Measurements from ENCODE around the gene NAB2. TPM values are rescaled to one million over a fixed set of nuclear protein-coding genes. Genes with fewer than 3 reads are reported as not detected.

NAB2 gene
- polyA plus RNA-seq, 3 donors = 1.00 to 8.3 (median 2.7) TPM

DNA sequence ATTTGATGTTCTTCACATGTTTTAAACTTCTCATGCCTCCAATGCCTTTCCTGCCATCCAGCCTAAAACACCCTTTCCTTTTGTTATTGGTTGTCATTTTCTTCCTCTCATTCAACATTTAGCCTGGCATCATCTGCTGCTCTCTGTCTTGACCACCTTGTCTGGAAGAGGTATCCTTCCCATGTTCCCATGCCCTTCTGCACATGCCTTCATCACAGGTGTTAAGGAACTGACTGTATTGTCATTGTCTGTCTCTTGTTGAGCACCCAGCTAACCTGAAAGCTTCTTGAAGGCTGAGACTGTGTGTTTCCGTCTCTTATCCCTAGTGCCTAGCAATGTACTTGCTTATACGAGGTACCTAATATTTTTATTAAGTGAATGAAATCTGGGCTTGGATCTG lies 34.9 kb downstream of the NAB2 start:
- H3K4me3 Mint-ChIP-seq = no peak overlapping the region
- H3K36me3 Mint-ChIP-seq = peaks cover 0 to 1% of the 10 kb centered on the region in 2 donors
- Histone ChIP-seq H3K9me3 (replicated peaks in 1 of 2; ENCODE audit: control insufficient read depth in 1 of 2, insufficient read depth in 1 of 2, low read length in 2 of 2) (peaks cover 0 to 3% of the 10 kb centered on the region in 2 donors), H3K79me2 (ENCODE audit: insufficient read depth, low read length) (peaks cover 3% of the 10 kb centered on the region), H3K4me1 (ENCODE audit: control insufficient read depth in 1 of 2, insufficient read depth in 2 of 2, low read length in 2 of 2) (peaks cover 18 to 27% of the 10 kb centered on the region in 2 donors), H3K27ac (ENCODE audit: low read depth in 1 of 2, low read length in 2 of 2) (no peak overlapping the region), H3K27me3 (ENCODE audit: control insufficient read depth in 2 of 2, insufficient read depth in 2 of 2, low read length in 2 of 2) (peaks cover 0 to 16% of the 10 kb centered on the region in 2 donors), H3K4me3 (replicated peaks in 1 of 3; ENCODE audit: low read depth in 2 of 3, low read length in 3 of 3) (no peak overlapping the region), H3K36me3 (replicated peaks in 1 of 2; ENCODE audit: control insufficient read depth in 1 of 2, insufficient read depth in 2 of 2, low read length in 2 of 2) (no peaks in the 10 kb centered on the region), H4K20me1 (ENCODE audit: insufficient read depth, low read length) (no peaks in the 10 kb centered on the region), H3K4me2 (replicated peaks; ENCODE audit: extremely low read depth, low read length, poor library complexity, severe bottlenecking) (no peak overlapping the region), H3K9ac (ENCODE audit: insufficient read depth, low read length, poor library complexity, severe bottlenecking) (no peak overlapping the region), H2AFZ (ENCODE audit: insufficient read depth, low read depth, low read length, poor library complexity, severe bottlenecking) (no peak overlapping the region)
- intact Hi-C loops (cut with micrococcal nuclease) = loop anchor here (1.0 to 5.0 kb wide), 2 partner anchors 48 to 52 kb away; no protein-coding TSS in a partner anchor
- H3K27me3 Mint-ChIP-seq (ENCODE audit: low read depth in 3 of 3) = peaks cover 5 to 28% (median 24%) of the 10 kb centered on the region in 3 donors
- TF ChIP-seq, protein P1, sequence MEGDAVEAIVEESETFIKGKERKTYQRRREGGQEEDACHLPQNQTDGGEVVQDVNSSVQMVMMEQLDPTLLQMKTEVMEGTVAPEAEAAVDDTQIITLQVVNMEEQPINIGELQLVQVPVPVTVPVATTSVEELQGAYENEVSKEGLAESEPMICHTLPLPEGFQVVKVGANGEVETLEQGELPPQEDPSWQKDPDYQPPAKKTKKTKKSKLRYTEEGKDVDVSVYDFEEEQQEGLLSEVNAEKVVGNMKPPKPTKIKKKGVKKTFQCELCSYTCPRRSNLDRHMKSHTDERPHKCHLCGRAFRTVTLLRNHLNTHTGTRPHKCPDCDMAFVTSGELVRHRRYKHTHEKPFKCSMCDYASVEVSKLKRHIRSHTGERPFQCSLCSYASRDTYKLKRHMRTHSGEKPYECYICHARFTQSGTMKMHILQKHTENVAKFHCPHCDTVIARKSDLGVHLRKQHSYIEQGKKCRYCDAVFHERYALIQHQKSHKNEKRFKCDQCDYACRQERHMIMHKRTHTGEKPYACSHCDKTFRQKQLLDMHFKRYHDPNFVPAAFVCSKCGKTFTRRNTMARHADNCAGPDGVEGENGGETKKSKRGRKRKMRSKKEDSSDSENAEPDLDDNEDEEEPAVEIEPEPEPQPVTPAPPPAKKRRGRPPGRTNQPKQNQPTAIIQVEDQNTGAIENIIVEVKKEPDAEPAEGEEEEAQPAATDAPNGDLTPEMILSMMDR (IDR thresholded peaks at IDR 0.05) = no peak
- H3K27ac Mint-ChIP-seq = no peak overlapping the region
- no peak for DNase-seq
- peaks cover 21% of the 10 kb centered on the region for H3K4me1 Mint-ChIP-seq
- no CpG with 5 or more reads among the region's 2 CpGs for WGBS (ENCODE audit: insufficient coverage)
- H3K9me3 Mint-ChIP-seq = peaks cover 0 to 8% (median 3%) of the 10 kb centered on the region in 7 donors

DNA sequence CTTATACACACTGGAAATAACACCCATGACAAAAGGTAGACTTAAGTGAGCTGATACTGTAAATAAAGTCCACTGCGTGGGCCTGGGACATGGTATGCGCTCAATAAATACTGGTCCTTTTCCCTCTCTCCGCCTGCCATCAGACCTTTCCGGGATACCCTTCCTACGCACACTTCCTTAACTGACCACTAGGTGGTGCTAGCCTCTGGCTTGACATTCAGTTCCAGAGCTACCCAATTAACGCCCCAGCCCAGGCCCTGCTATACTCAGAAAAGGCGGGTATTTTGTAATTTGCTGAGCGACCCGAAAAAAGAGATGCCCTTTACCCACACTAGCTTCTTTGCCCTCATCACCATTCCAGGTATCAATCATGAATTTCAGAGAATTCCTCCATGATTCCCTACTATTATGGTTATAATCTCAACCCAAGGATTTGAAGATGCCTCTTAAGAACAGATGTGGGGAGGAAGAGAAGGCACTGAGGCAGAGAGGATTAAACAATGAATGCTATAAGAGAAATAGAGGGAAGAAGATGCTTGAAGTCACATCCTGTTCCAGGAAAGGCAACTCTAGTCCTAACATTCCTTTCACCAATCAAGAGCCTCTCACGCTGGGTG lies 35.5 kb downstream of the NAB2 start:
- Histone ChIP-seq H3K27me3 (ENCODE audit: control insufficient read depth in 2 of 2, insufficient read depth in 2 of 2, low read length in 2 of 2) (peaks cover 0 to 16% of the 10 kb centered on the region in 2 donors), H3K9me3 (replicated peaks in 1 of 2; ENCODE audit: control insufficient read depth in 1 of 2, insufficient read depth in 1 of 2, low read length in 2 of 2) (peaks cover 0 to 3% of the 10 kb centered on the region in 2 donors), H2AFZ (ENCODE audit: insufficient read depth, low read depth, low read length, poor library complexity, severe bottlenecking) (no peak overlapping the region), H3K79me2 (ENCODE audit: insufficient read depth, low read length) (peaks cover 9% of the 10 kb centered on the region), H3K27ac (ENCODE audit: low read depth in 1 of 2, low read length in 2 of 2) (no peak overlapping the region), H3K9ac (ENCODE audit: insufficient read depth, low read length, poor library complexity, severe bottlenecking) (no peak overlapping the region), H3K36me3 (replicated peaks in 1 of 2; ENCODE audit: control insufficient read depth in 1 of 2, insufficient read depth in 2 of 2, low read length in 2 of 2) (no peaks in the 10 kb centered on the region), H3K4me2 (replicated peaks; ENCODE audit: extremely low read depth, low read length, poor library complexity, severe bottlenecking) (no peak overlapping the region), H4K20me1 (ENCODE audit: insufficient read depth, low read length) (no peaks in the 10 kb centered on the region), H3K4me1 (ENCODE audit: control insufficient read depth in 1 of 2, insufficient read depth in 2 of 2, low read length in 2 of 2) (peaks cover 13 to 21% of the 10 kb centered on the region in 2 donors), H3K4me3 (replicated peaks in 1 of 3; ENCODE audit: low read depth in 2 of 3, low read length in 3 of 3) (no peak overlapping the region)
- intact Hi-C loops (cut with micrococcal nuclease) = loop anchor here (1.0 to 5.0 kb wide), 2 partner anchors 48 to 52 kb away; no protein-coding TSS in a partner anchor
- peak; percentile 71 to 81 (median 78) for DNase-seq
- H3K9me3 Mint-ChIP-seq = peaks cover 0 to 8% (median 3%) of the 10 kb centered on the region in 7 donors
- peaks cover 5 to 28% (median 24%) of the 10 kb centered on the region in 3 donors for H3K27me3 Mint-ChIP-seq (ENCODE audit: low read depth in 3 of 3)
- TF ChIP-seq, protein P1 (IDR thresholded peaks at IDR 0.05) = peak; percentile 96
- WGBS (ENCODE audit: insufficient coverage) = 5% methylated on average over 9 of the region's 10 CpGs
- peak overlapping the region in 1 of 7 donors; percentile 48 for H3K27ac Mint-ChIP-seq
- peaks cover 16% of the 10 kb centered on the region for H3K4me1 Mint-ChIP-seq
- peaks cover 0 to 1% of the 10 kb centered on the region in 2 donors for H3K36me3 Mint-ChIP-seq
- peak overlapping the region; percentile 34 to 54 for H3K4me3 Mint-ChIP-seq
